ENCODE data around the gene TMEM221. TPM values are rescaled to one million over a fixed set of nuclear protein-coding genes. Genes with fewer than 3 reads are reported as not detected.

TMEM221 gene
- total RNA-seq, 1 experiment from 2014 or later = 3.4 TPM

DNA sequence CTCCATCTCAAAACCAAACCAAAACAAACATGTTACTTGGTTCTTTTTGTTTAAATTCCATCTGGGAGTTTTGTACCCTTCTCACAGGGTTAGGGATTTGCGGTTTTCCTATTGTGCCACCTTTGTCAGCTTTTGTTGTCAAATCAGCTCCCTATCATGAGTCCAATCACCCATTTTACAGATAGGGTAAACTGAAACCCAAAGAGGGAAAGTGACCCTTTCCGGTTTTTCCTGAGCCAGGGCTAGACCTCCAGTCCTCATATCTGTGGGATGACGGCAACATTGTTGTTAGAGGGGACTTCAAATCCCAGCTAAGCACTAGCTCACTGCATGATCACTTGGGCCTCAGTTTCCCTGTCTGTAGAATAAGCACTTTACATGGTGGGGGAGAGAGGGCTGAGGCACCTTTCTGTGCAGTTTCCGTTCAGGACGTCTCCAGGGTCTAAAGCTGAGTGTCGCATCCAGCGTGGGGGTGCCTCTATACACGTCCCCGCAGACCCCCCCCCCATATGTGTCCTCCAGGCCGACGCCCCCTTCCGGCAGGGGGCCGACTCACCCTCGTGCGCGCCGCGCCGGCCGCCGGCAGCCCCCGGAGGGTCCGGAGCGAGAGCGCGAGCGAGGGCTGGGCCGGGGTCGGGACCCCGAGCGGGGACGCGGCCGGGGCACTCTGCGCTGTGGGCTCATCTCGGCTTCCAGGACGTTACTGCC is 58.4 kb downstream of the TMEM221 start:
- no peaks in the 10 kb centered on the region for H3K27me3 ChIP-seq (ENCODE audit: insufficient read depth, low read length)
- RAD21 ChIA-PET (ENCODE audit: low non-redundant PET in 1 of 2, low total read pairs in 2 of 2, uncharacterized antibody in 2 of 2, unreplicated experiment in 2 of 2) = no interaction called here
- no TSS peak for BruUV-seq (replicated peaks)
- H3K9me3 ChIP-seq (ENCODE audit: control insufficient read depth in 1 of 2, insufficient read depth in 1 of 2, low read depth in 1 of 2, low read length in 2 of 2) = no peaks in the 10 kb centered on the region
- H3K4me3 ChIP-seq (replicated peaks in 1 of 2; ENCODE audit: low read depth in 1 of 2, low read length in 2 of 2) = no peak overlapping the region
- H2AFZ ChIP-seq (ENCODE audit: low read depth, low read length, poor library complexity, severe bottlenecking) = no peak overlapping the region
- H3K9ac ChIP-seq (ENCODE audit: low read length) = no peak overlapping the region
- DNase-seq (ENCODE audit: low read depth, low spot score) = no peak
- H3K79me2 ChIP-seq (ENCODE audit: insufficient read depth, low read length) = no peaks in the 10 kb centered on the region
- CTCF ChIA-PET = interaction anchor here (1.0 to 1.1 kb wide), 2 partner anchors 29 to 76 kb away, joined by 3 read pairs; partner anchors contain the start of gene MVB12A
- H3K27ac ChIP-seq (ENCODE audit: low read depth, low read length) = peak overlapping the region; percentile 11; the same call in 1 of the 2 replicates
- H3K36me3 ChIP-seq (ENCODE audit: control insufficient read depth in 1 of 2, insufficient read depth in 2 of 2, low read length in 2 of 2) = no peaks in the 10 kb centered on the region
- intact Hi-C loops (cut with micrococcal nuclease) = no loop called here
- H4K20me1 ChIP-seq (ENCODE audit: insufficient read depth) = no peaks in the 10 kb centered on the region
- no peak for TF ChIP-seq EGR1 (IDR thresholded peaks at IDR 0.05; ENCODE audit: low read depth)
- TF ChIP-seq, protein P1, sequence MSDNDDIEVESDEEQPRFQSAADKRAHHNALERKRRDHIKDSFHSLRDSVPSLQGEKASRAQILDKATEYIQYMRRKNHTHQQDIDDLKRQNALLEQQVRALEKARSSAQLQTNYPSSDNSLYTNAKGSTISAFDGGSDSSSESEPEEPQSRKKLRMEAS (IDR thresholded peaks at IDR 0.05) = no peak
- TF ChIP-seq FOSL1 (IDR thresholded peaks at IDR 0.05; ENCODE audit: low read depth) = no peak
- TF ChIP-seq RAD21 (IDR thresholded peaks at IDR 0.05; ENCODE audit: low read depth) = no peak
- TF ChIP-seq, protein P2, sequence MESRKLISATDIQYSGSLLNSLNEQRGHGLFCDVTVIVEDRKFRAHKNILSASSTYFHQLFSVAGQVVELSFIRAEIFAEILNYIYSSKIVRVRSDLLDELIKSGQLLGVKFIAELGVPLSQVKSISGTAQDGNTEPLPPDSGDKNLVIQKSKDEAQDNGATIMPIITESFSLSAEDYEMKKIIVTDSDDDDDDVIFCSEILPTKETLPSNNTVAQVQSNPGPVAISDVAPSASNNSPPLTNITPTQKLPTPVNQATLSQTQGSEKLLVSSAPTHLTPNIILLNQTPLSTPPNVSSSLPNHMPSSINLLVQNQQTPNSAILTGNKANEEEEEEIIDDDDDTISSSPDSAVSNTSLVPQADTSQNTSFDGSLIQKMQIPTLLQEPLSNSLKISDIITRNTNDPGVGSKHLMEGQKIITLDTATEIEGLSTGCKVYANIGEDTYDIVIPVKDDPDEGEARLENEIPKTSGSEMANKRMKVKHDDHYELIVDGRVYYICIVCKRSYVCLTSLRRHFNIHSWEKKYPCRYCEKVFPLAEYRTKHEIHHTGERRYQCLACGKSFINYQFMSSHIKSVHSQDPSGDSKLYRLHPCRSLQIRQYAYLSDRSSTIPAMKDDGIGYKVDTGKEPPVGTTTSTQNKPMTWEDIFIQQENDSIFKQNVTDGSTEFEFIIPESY (IDR thresholded peaks at IDR 0.05; ENCODE audit: extremely low read depth, insufficient replicate concordance, low read length) = no peak
- no peak for TF ChIP-seq CEBPB (IDR thresholded peaks at IDR 0.05; ENCODE audit: low read depth)
- no peak for TF ChIP-seq YY1 (IDR thresholded peaks at IDR 0.05; ENCODE audit: extremely low read depth, insufficient replicate concordance, low read depth, low read length)
- TF ChIP-seq ZNF274 (IDR thresholded peaks at IDR 0.05; ENCODE audit: low read depth, low read length) = no peak
- TF ChIP-seq SIN3A (IDR thresholded peaks at IDR 0.05; ENCODE audit: low read depth) = no peak
- TF ChIP-seq, protein P3, sequence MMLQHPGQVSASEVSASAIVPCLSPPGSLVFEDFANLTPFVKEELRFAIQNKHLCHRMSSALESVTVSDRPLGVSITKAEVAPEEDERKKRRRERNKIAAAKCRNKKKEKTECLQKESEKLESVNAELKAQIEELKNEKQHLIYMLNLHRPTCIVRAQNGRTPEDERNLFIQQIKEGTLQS (IDR thresholded peaks at IDR 0.05) = no peak
- TF ChIP-seq CBX3 (IDR thresholded peaks at IDR 0.05; ENCODE audit: low read depth) = no peak
- TF ChIP-seq, protein P4, sequence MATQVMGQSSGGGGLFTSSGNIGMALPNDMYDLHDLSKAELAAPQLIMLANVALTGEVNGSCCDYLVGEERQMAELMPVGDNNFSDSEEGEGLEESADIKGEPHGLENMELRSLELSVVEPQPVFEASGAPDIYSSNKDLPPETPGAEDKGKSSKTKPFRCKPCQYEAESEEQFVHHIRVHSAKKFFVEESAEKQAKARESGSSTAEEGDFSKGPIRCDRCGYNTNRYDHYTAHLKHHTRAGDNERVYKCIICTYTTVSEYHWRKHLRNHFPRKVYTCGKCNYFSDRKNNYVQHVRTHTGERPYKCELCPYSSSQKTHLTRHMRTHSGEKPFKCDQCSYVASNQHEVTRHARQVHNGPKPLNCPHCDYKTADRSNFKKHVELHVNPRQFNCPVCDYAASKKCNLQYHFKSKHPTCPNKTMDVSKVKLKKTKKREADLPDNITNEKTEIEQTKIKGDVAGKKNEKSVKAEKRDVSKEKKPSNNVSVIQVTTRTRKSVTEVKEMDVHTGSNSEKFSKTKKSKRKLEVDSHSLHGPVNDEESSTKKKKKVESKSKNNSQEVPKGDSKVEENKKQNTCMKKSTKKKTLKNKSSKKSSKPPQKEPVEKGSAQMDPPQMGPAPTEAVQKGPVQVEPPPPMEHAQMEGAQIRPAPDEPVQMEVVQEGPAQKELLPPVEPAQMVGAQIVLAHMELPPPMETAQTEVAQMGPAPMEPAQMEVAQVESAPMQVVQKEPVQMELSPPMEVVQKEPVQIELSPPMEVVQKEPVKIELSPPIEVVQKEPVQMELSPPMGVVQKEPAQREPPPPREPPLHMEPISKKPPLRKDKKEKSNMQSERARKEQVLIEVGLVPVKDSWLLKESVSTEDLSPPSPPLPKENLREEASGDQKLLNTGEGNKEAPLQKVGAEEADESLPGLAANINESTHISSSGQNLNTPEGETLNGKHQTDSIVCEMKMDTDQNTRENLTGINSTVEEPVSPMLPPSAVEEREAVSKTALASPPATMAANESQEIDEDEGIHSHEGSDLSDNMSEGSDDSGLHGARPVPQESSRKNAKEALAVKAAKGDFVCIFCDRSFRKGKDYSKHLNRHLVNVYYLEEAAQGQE (IDR thresholded peaks at IDR 0.05; ENCODE audit: low read depth) = no peak
- no peak for TF ChIP-seq ZFX (IDR thresholded peaks at IDR 0.05)
- no peak for TF ChIP-seq EZH2phosphoT487 (IDR thresholded peaks at IDR 0.05; ENCODE audit: borderline replicate concordance)
- TF ChIP-seq, protein P5, sequence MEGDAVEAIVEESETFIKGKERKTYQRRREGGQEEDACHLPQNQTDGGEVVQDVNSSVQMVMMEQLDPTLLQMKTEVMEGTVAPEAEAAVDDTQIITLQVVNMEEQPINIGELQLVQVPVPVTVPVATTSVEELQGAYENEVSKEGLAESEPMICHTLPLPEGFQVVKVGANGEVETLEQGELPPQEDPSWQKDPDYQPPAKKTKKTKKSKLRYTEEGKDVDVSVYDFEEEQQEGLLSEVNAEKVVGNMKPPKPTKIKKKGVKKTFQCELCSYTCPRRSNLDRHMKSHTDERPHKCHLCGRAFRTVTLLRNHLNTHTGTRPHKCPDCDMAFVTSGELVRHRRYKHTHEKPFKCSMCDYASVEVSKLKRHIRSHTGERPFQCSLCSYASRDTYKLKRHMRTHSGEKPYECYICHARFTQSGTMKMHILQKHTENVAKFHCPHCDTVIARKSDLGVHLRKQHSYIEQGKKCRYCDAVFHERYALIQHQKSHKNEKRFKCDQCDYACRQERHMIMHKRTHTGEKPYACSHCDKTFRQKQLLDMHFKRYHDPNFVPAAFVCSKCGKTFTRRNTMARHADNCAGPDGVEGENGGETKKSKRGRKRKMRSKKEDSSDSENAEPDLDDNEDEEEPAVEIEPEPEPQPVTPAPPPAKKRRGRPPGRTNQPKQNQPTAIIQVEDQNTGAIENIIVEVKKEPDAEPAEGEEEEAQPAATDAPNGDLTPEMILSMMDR (IDR thresholded peaks at IDR 0.05 in 2 of 3, conservative IDR thresholded peaks at IDR 0.05 in 1 of 3; ENCODE audit: borderline replicate concordance in 1 of 3, insufficient read depth in 1 of 3, low read depth in 2 of 3, low read length in 2 of 3) = no peak
- TF ChIP-seq SRF (IDR thresholded peaks at IDR 0.05; ENCODE audit: low read depth) = no peak
- no peak for TF ChIP-seq JUND (IDR thresholded peaks at IDR 0.05)
- no peak for TF ChIP-seq POLR2A (IDR thresholded peaks at IDR 0.05; ENCODE audit: borderline replicate concordance, extremely low read depth, insufficient read depth, insufficient read length)
- TF ChIP-seq ELF1 (IDR thresholded peaks at IDR 0.05; ENCODE audit: borderline replicate concordance, low read depth) = no peak
- no peak for TF ChIP-seq POLR2AphosphoS5 (IDR thresholded peaks at IDR 0.05; ENCODE audit: low read depth, low read length)
- POLR2A ChIA-PET = no interaction called here
- H3K4me2 ChIP-seq (ENCODE audit: low read length) = peak overlapping the region; percentile 75; the same call in 1 of the 2 replicates
- no peaks in the 10 kb centered on the region for H3K9me2 ChIP-seq (ENCODE audit: insufficient read depth)
- peaks cover 11 to 32% of the 10 kb centered on the region in 2 experiments for H3K4me1 ChIP-seq (ENCODE audit: control insufficient read depth in 1 of 2, insufficient read depth in 2 of 2, low read length in 2 of 2)
- no peak for ATAC-seq
